ENCODE data around the gene EDEM3. TPM values are rescaled to one million over a fixed set of nuclear protein-coding genes. Genes with fewer than 3 reads are reported as not detected.

The EDEM3 gene
- total RNA-seq, 1 experiment from 2014 or later: 44.5 TPM

GRCh38 chr1:184646824-184647223, 107.8 kb downstream of the EDEM3 start:
- no peak overlapping the region for H3K27ac Mint-ChIP-seq (ENCODE audit: unreplicated experiment)
- no peak for DNase-seq
- no peak overlapping the region for H3K4me3 Mint-ChIP-seq (ENCODE audit: low read depth, unreplicated experiment)
- H3K4me1 Mint-ChIP-seq (ENCODE audit: low read depth, unreplicated experiment): peaks cover 9% of the 10 kb centered on the region
- H3K27me3 Mint-ChIP-seq (ENCODE audit: unreplicated experiment): no peaks in the 10 kb centered on the region
- BruUV-seq (replicated peaks): no TSS peak
- no peak for TF ChIP-seq CTCF (IDR thresholded peaks at IDR 0.05; ENCODE audit: unreplicated experiment)
- H3K9me3 Mint-ChIP-seq (ENCODE audit: low read depth, unreplicated experiment): no peaks in the 10 kb centered on the region
- intact Hi-C loops (cut with micrococcal nuclease; ENCODE audit: unreplicated experiment): no loop called here
- CTCF ChIA-PET: no interaction called here
- H3K36me3 Mint-ChIP-seq (ENCODE audit: insufficient read depth, unreplicated experiment): no peaks in the 10 kb centered on the region

GRCh38 chr1:184646178-184646701, 108.4 kb downstream of the EDEM3 start:
- H3K27ac Mint-ChIP-seq (ENCODE audit: unreplicated experiment): no peak overlapping the region
- CTCF ChIA-PET: no interaction called here
- peaks cover 9% of the 10 kb centered on the region for H3K4me1 Mint-ChIP-seq (ENCODE audit: low read depth, unreplicated experiment)
- no peaks in the 10 kb centered on the region for H3K36me3 Mint-ChIP-seq (ENCODE audit: insufficient read depth, unreplicated experiment)
- H3K4me3 Mint-ChIP-seq (ENCODE audit: low read depth, unreplicated experiment): no peak overlapping the region
- no peak for DNase-seq
- no peaks in the 10 kb centered on the region for H3K27me3 Mint-ChIP-seq (ENCODE audit: unreplicated experiment)
- no peak for TF ChIP-seq CTCF (IDR thresholded peaks at IDR 0.05; ENCODE audit: unreplicated experiment)
- BruUV-seq (replicated peaks): no TSS peak
- no peaks in the 10 kb centered on the region for H3K9me3 Mint-ChIP-seq (ENCODE audit: low read depth, unreplicated experiment)
- intact Hi-C loops (cut with micrococcal nuclease; ENCODE audit: unreplicated experiment): no loop called here

- no peak overlapping the region for H3K27ac Mint-ChIP-seq (ENCODE audit: unreplicated experiment)
- BruUV-seq (replicated peaks): no TSS peak
- no peaks in the 10 kb centered on the region for H3K36me3 Mint-ChIP-seq (ENCODE audit: insufficient read depth, unreplicated experiment)
- CTCF ChIA-PET: no interaction called here
- intact Hi-C loops (cut with micrococcal nuclease; ENCODE audit: unreplicated experiment): no loop called here
- DNase-seq: no peak
- H3K9me3 Mint-ChIP-seq (ENCODE audit: low read depth, unreplicated experiment): no peaks in the 10 kb centered on the region
- no peak for TF ChIP-seq CTCF (IDR thresholded peaks at IDR 0.05; ENCODE audit: unreplicated experiment)
- no peak overlapping the region for H3K4me3 Mint-ChIP-seq (ENCODE audit: low read depth, unreplicated experiment)
- H3K27me3 Mint-ChIP-seq (ENCODE audit: unreplicated experiment): no peaks in the 10 kb centered on the region
- H3K4me1 Mint-ChIP-seq (ENCODE audit: low read depth, unreplicated experiment): peaks cover 9% of the 10 kb centered on the region
Measured at GRCh38 chr1:184644771-184645170, 109.9 kb downstream of the EDEM3 start.

GRCh38 chr1:184643661-184644060, 111.0 kb downstream of the EDEM3 start:
- TF ChIP-seq CTCF (IDR thresholded peaks at IDR 0.05; ENCODE audit: unreplicated experiment): no peak
- Mint-ChIP-seq H3K27me3 (ENCODE audit: unreplicated experiment) (no peaks in the 10 kb centered on the region), H3K4me3 (ENCODE audit: low read depth, unreplicated experiment) (no peak overlapping the region), H3K9me3 (ENCODE audit: low read depth, unreplicated experiment) (no peaks in the 10 kb centered on the region), H3K27ac (ENCODE audit: unreplicated experiment) (no peak overlapping the region), H3K36me3 (ENCODE audit: insufficient read depth, unreplicated experiment) (no peaks in the 10 kb centered on the region), H3K4me1 (ENCODE audit: low read depth, unreplicated experiment) (peaks cover 9% of the 10 kb centered on the region)
- BruUV-seq (replicated peaks): no TSS peak
- intact Hi-C loops (cut with micrococcal nuclease; ENCODE audit: unreplicated experiment): no loop called here
- CTCF ChIA-PET: interaction anchor here (0.9 kb wide), 1 partner anchor 257 kb away, joined by 3 read pairs; the partner anchor contains the start of gene C1orf21
- DNase-seq: no peak
